ENCODE results near the gene MRPL4.

GRCh38 chr19:10226021-10226375, 26.0 kb upstream of the MRPL4 start:
- TF ChIP-seq CTCF (IDR thresholded peaks at IDR 0.05; ENCODE audit: low read length) (no peak), EZH2 (IDR thresholded peaks at IDR 0.05; ENCODE audit: borderline replicate concordance, low read length) (no peak)

Measured in OCI-LY1 (cell line).